K562 (cell line): ENCODE results near the gene CHD2. TPM values are rescaled to one million over a fixed set of nuclear protein-coding genes. Genes with fewer than 3 reads are reported as not detected.

Source experiments
- HES1 ChIP-seq: fragments of 450-650 bp; IDR thresholded peaks from 2 replicates; pipeline ENCODE4 v1.6.1; 2016; ENCODE audit warnings: low read depth, mild to moderate bottlenecking, moderate library complexity
- SAFB ChIP-seq: fragments of 200-400 bp; formaldehyde crosslinking; IDR thresholded peaks from 2 replicates; pipeline ENCODE4 v1.6.1; 2017; ENCODE audit warnings: low read depth, low read length, borderline replicate concordance
- U2AF2 ChIP-seq: fragments of 200-400 bp; formaldehyde crosslinking; optimal IDR thresholded peaks from 2 replicates; pipeline ENCODE3; 2017; ENCODE audit warnings: low read depth, mild to moderate bottlenecking, low read length
- ZNF707 ChIP-seq: fragments of 250-450 bp; sonication (Bioruptor Pico); conservative IDR thresholded peaks from 2 replicates; pipeline ENCODE4 v1.8.0; 2022; ENCODE audit warnings: inconsistent platforms, mild to moderate bottlenecking, moderate library complexity
- ZNF830 ChIP-seq: fragments of 250-450 bp; sonication (Bioruptor Pico); IDR thresholded peaks from 2 replicates; pipeline ENCODE4 v1.5.0; 2021; ENCODE audit warnings: mild to moderate bottlenecking
- polyA plus RNA-seq, 8 experiments: library from polyadenylated mRNA; depleted of rRNA in 4 of 8; stranded (reverse) in 5 of 8; unstranded in 3 of 8; fragments of >200 nt; fragmentation: Nextera tagmentation in 2 of 8; fragmentation: Illumina TruSeq in 1 of 8; extraction: Ambion mirVana in 2 of 8; extraction: Trizol in 1 of 8; gene quantifications; 2 replicates each; pipeline versions ENCODE4 v1.2.1 to v1.2.3, GENCODE V29; 2011 to 2014; ENCODE audit warnings: inconsistent platforms in 1 of 8, missing spikeins in 1 of 8
- total RNA-seq, 7 experiments: library from RNA; depleted of rRNA in 6 of 7; stranded (reverse); fragments of >200 nt in 6 of 7; fragmentation: Illumina TruSeq in 2 of 7; extraction: Trizol in 2 of 7; gene quantifications; 2 replicates each; pipeline versions ENCODE4 v1.2.1 to v1.2.3, GENCODE V29; 2011 to 2021; ENCODE audit warnings: low replicate concordance in 1 of 7
- TF ChIP-seq, protein P1 (sequence below): fragments of 450-650 bp; IDR thresholded peaks from 2 replicates; pipeline ENCODE4 v1.6.1; 2016; ENCODE audit warnings: mild to moderate bottlenecking, moderate library complexity

Gene CHD2
- total and polyA plus RNA-seq, 9 of the 15 experiments (the other 6 are each of a cell fraction or from before 2014, with no cell fraction given): 38.9 to 70.8 (median 56.2) TPM

DNA sequence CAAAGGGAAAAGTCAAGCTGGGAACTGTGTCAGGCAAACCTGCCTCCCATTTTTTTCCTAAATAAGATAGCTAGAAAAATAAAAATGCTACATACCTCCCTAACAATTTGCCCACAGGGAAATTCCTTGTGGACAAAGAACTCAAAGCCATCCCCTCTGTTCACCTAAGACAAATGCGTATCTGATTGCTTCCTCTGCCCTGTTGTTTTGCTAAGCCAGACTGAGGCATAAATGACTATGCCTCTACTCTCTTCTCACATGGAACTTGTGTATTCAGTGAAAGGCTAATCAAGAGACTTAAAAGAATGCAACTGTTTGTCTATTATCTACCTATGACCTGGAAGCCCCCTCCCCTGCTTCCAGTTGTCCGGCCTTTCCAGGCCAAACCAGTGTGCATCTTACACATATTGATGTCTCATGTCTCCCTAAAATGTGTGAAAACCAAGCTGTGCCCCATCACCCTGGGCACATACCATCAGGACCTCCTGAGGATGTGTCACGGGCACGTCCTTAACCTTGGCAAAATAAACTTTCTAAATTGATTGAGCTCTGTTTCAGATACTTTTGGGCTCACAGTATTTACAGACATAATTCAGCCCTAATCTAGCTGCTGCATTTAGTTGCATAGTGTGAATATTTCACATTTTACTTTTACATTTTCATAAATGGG lies 15.8 kb downstream of the CHD2 start (continued):
- TF ChIP-seq, protein P1, sequence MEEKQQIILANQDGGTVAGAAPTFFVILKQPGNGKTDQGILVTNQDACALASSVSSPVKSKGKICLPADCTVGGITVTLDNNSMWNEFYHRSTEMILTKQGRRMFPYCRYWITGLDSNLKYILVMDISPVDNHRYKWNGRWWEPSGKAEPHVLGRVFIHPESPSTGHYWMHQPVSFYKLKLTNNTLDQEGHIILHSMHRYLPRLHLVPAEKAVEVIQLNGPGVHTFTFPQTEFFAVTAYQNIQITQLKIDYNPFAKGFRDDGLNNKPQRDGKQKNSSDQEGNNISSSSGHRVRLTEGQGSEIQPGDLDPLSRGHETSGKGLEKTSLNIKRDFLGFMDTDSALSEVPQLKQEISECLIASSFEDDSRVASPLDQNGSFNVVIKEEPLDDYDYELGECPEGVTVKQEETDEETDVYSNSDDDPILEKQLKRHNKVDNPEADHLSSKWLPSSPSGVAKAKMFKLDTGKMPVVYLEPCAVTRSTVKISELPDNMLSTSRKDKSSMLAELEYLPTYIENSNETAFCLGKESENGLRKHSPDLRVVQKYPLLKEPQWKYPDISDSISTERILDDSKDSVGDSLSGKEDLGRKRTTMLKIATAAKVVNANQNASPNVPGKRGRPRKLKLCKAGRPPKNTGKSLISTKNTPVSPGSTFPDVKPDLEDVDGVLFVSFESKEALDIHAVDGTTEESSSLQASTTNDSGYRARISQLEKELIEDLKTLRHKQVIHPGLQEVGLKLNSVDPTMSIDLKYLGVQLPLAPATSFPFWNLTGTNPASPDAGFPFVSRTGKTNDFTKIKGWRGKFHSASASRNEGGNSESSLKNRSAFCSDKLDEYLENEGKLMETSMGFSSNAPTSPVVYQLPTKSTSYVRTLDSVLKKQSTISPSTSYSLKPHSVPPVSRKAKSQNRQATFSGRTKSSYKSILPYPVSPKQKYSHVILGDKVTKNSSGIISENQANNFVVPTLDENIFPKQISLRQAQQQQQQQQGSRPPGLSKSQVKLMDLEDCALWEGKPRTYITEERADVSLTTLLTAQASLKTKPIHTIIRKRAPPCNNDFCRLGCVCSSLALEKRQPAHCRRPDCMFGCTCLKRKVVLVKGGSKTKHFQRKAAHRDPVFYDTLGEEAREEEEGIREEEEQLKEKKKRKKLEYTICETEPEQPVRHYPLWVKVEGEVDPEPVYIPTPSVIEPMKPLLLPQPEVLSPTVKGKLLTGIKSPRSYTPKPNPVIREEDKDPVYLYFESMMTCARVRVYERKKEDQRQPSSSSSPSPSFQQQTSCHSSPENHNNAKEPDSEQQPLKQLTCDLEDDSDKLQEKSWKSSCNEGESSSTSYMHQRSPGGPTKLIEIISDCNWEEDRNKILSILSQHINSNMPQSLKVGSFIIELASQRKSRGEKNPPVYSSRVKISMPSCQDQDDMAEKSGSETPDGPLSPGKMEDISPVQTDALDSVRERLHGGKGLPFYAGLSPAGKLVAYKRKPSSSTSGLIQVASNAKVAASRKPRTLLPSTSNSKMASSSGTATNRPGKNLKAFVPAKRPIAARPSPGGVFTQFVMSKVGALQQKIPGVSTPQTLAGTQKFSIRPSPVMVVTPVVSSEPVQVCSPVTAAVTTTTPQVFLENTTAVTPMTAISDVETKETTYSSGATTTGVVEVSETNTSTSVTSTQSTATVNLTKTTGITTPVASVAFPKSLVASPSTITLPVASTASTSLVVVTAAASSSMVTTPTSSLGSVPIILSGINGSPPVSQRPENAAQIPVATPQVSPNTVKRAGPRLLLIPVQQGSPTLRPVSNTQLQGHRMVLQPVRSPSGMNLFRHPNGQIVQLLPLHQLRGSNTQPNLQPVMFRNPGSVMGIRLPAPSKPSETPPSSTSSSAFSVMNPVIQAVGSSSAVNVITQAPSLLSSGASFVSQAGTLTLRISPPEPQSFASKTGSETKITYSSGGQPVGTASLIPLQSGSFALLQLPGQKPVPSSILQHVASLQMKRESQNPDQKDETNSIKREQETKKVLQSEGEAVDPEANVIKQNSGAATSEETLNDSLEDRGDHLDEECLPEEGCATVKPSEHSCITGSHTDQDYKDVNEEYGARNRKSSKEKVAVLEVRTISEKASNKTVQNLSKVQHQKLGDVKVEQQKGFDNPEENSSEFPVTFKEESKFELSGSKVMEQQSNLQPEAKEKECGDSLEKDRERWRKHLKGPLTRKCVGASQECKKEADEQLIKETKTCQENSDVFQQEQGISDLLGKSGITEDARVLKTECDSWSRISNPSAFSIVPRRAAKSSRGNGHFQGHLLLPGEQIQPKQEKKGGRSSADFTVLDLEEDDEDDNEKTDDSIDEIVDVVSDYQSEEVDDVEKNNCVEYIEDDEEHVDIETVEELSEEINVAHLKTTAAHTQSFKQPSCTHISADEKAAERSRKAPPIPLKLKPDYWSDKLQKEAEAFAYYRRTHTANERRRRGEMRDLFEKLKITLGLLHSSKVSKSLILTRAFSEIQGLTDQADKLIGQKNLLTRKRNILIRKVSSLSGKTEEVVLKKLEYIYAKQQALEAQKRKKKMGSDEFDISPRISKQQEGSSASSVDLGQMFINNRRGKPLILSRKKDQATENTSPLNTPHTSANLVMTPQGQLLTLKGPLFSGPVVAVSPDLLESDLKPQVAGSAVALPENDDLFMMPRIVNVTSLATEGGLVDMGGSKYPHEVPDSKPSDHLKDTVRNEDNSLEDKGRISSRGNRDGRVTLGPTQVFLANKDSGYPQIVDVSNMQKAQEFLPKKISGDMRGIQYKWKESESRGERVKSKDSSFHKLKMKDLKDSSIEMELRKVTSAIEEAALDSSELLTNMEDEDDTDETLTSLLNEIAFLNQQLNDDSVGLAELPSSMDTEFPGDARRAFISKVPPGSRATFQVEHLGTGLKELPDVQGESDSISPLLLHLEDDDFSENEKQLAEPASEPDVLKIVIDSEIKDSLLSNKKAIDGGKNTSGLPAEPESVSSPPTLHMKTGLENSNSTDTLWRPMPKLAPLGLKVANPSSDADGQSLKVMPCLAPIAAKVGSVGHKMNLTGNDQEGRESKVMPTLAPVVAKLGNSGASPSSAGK: no peak
- no peak for TF ChIP-seq HES1
- TF ChIP-seq U2AF2: no peak
- no peak for TF ChIP-seq ZNF830
- no peak for TF ChIP-seq SAFB
- TF ChIP-seq ZNF707 (CRISPR knock-in tag): no peak
- TF ChIP-seq, all 486 proteins: peak for 0
